Stimulated activated CD4-positive, alpha-beta T cell treated with anti-CD3 and anti-CD28 coated beads, Interleukin-2, amount 100 ng/mL, for 48 hours (primary cell): Measurements from ENCODE around the gene KLF17.

Experiments used
- DNase-seq, 2 donors: peaks; one replicate each; pipeline ENCODE4 v3.0.0-alpha.2; 2020

The KLF17 gene

GRCh38 chr1:44157903-44158302 lies 39.3 kb downstream of the KLF17 start:
- no peak for DNase-seq

- no peak for DNase-seq
These were observed 40.2 kb downstream of the KLF17 start for GRCh38 chr1:44158871-44159270.

DNA sequence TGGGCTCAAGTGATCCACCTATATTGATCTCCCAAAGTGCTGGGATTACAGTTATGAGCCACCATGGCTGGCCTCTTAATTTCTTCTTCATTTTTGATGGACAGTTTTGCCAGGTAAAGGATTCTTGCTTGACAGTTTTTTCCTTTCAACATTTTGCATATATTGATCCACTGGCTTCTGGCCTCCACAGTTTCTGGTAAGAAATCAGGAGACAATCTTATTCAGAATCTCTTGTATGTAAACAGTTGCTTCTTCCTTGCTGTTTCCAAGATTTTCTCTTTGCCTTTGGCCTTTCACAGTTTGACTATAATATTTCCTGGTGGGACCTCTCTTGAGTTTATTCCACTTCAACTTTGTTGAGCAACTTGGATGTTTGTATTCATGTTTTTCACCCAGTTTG lies 42.9 kb downstream of the KLF17 start:
- no peak for DNase-seq

GRCh38 chr1:44168520-44169098 lies 50.0 kb downstream of the KLF17 start:
- DNase-seq: no peak

GRCh38 chr1:44170281-44170823 lies 51.7 kb downstream of the KLF17 start:
- DNase-seq: no peak

DNA sequence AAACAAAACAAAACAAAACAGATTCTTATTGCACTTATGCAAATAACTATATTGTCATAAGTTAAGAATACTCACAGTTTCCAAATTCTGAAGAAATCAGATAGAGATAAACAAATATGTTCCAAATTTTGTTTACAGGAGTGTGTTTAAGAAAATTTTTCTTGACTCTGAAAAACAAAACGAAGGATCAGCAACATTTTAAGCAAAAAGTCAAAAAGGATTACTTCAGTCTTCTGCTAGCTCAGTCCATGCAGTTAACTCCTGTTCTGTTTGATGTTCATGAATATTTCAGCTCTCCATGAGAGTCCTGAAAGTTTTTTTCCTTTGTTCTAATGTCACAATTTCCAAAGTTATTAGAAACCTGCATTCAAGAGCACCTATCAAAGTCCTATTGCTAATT lies 56.0 kb downstream of the KLF17 start:
- no peak for DNase-seq
